HCT116 (cell line): ENCODE measurements around the gene GLUD1. TPM values are rescaled to one million over a fixed set of nuclear protein-coding genes. Genes with fewer than 3 reads are reported as not detected.

ENCODE experiments used
- ATAC-seq: fragments of 200-7000 bp; cut with Tn5 transposase; 2 replicates; pipeline ENCODE4 v1.9.1; 2020; ENCODE audit warnings: mild to moderate bottlenecking, moderate library complexity
- BruUV-seq: library from RNA; stranded (reverse); fragments of 400-500 nt; replicated peaks from 2 replicates; lab custom pipeline; 2021; lab: Mats Ljungman, UMichigan
- CTCF ChIA-PET: fragments of 300-600 bp; sonication (Branson Sonifier 250); formaldehyde crosslinking; loops from one replicate; lab custom pipeline; 2021; ENCODE audit warnings: antibody characterized with exemption; lab: Charles Lee
- POLR2A ChIA-PET: fragments of 300-600, 350-600 bp; sonication (Branson Sonifier 250); formaldehyde crosslinking; loops from one replicate; lab custom pipeline; 2021; ENCODE audit warnings: antibody characterized with exemption; lab: Charles Lee
- RAD21 ChIA-PET, 2 experiments: fragments of 300-600 bp; sonication (Branson Sonifier 250); formaldehyde crosslinking; loops; one replicate each; lab custom pipeline; 2023; ENCODE audit warnings: low total read pairs in 2 of 2; ENCODE audit not compliant: uncharacterized antibody in 2 of 2, unreplicated experiment in 2 of 2, low non-redundant PET in 1 of 2; lab: Charles Lee
- DNase-seq: peaks from one replicate; pipeline ENCODE4 v3.0.0-alpha.2; 2010; ENCODE audit warnings: low read depth, low spot score
- H2AFZ ChIP-seq: fragments of 200-600 bp; shearing (Covaris generic), sonication (generic); 2 replicates; pipeline ENCODE4 v1.6.1; 2017; ENCODE audit warnings: low read depth, mixed run types, mixed read lengths, antibody characterized with exemption, low read length; ENCODE audit not compliant: poor library complexity, severe bottlenecking
- H3K27ac ChIP-seq: 2 replicates; pipeline ENCODE4 v1.5.1; 2012; ENCODE audit warnings: low read depth, low read length
- H3K27me3 ChIP-seq: fragments of 200-600 bp; sonication (generic); 2 replicates; pipeline ENCODE4 v1.6.1; 2016; ENCODE audit warnings: mixed run types, low read length, mixed read lengths; ENCODE audit not compliant: insufficient read depth
- H3K36me3 ChIP-seq, 2 experiments: fragments of 200-500 bp in 1 of 2; fragments of 200-600 bp in 1 of 2; sonication (Bioruptor generic) in 1 of 2; sonication (generic) in 1 of 2; 2 replicates each; pipeline versions ENCODE4 v1.5.1 to v1.6.1; 2014 to 2016; ENCODE audit warnings: low read length in 2 of 2, inconsistent platforms in 1 of 2, mixed read lengths in 1 of 2, mixed run types in 1 of 2; ENCODE audit not compliant: insufficient read depth in 2 of 2, control insufficient read depth in 1 of 2
- H3K4me1 ChIP-seq, 2 experiments: fragments of 200-600 bp in 1 of 2; sonication (generic) in 1 of 2; 2 replicates each; pipeline versions ENCODE4 v1.5.1 to v1.6.1; 2012 to 2017; ENCODE audit warnings: low read length in 2 of 2, inconsistent platforms in 1 of 2, mild to moderate bottlenecking in 1 of 2, mixed read lengths in 1 of 2, mixed run types in 1 of 2, moderate library complexity in 1 of 2; ENCODE audit not compliant: insufficient read depth in 2 of 2, control insufficient read depth in 1 of 2
- H3K4me2 ChIP-seq: fragments of 200-600 bp; sonication (generic); 2 replicates; pipeline ENCODE4 v1.6.1; 2017; ENCODE audit warnings: mixed run types, low read length, mixed read lengths
- H3K4me3 ChIP-seq, 2 experiments: fragments of 200-600 bp in 1 of 2; sonication (generic) in 1 of 2; replicated peaks in 1 of 2; 2 replicates each; pipeline ENCODE4 v1.5.1; 2011 to 2016; ENCODE audit warnings: low read length in 2 of 2, control low read depth in 1 of 2, low read depth in 1 of 2, mild to moderate bottlenecking in 1 of 2, mixed read lengths in 1 of 2, mixed run types in 1 of 2
- H3K79me2 ChIP-seq: fragments of 200-600 bp; sonication (generic); 2 replicates; pipeline ENCODE4 v1.6.1; 2017; ENCODE audit warnings: mild to moderate bottlenecking, mixed run types, low read length, moderate library complexity, mixed read lengths; ENCODE audit not compliant: insufficient read depth
- H3K9ac ChIP-seq: fragments of 200-600 bp; sonication (generic); 2 replicates; pipeline ENCODE4 v1.6.1; 2016; ENCODE audit warnings: low read length, mixed read lengths
- H3K9me2 ChIP-seq: fragments of 200-600 bp; sonication (generic), shearing (Covaris generic); 2 replicates; pipeline ENCODE4 v1.6.1; 2017; ENCODE audit warnings: mixed run types, mild to moderate bottlenecking, moderate library complexity; ENCODE audit not compliant: insufficient read depth
- H3K9me3 ChIP-seq, 2 experiments: fragments of 200-500 bp in 1 of 2; fragments of 200-600 bp in 1 of 2; sonication (Bioruptor generic) in 1 of 2; sonication (generic) in 1 of 2; 2 replicates each; pipeline ENCODE4 v1.6.1; 2014 to 2017; ENCODE audit warnings: low read length in 2 of 2, mixed read lengths in 2 of 2, inconsistent platforms in 1 of 2, low read depth in 1 of 2, mild to moderate bottlenecking in 1 of 2, mixed run types in 1 of 2, moderate library complexity in 1 of 2; ENCODE audit not compliant: control insufficient read depth in 1 of 2, insufficient read depth in 1 of 2
- H4K20me1 ChIP-seq: fragments of 200-600 bp; sonication (generic), shearing (Covaris generic); 2 replicates; pipeline ENCODE4 v1.6.1; 2017; ENCODE audit warnings: mixed run types, mild to moderate bottlenecking, moderate library complexity; ENCODE audit not compliant: insufficient read depth
- ELF1 ChIP-seq: IDR thresholded peaks from 2 replicates; pipeline ENCODE4 v1.6.1; 2012; ENCODE audit warnings: low read depth, borderline replicate concordance
- RAD21 ChIP-seq: IDR thresholded peaks from 2 replicates; pipeline ENCODE4 v1.6.1; 2012; ENCODE audit warnings: low read depth, mild to moderate bottlenecking
- SRF ChIP-seq: IDR thresholded peaks from 2 replicates; pipeline ENCODE4 v1.6.1; 2012; ENCODE audit warnings: low read depth
- TCF7L2 ChIP-seq: IDR thresholded peaks from 2 replicates; pipeline ENCODE4 v1.7.0; 2011; ENCODE audit warnings: borderline replicate concordance, inconsistent platforms; ENCODE audit not compliant: insufficient read depth, insufficient read length; ENCODE audit errors: extremely low read depth
- YY1 ChIP-seq: IDR thresholded peaks from 2 replicates; pipeline ENCODE4 v1.6.1; 2011; ENCODE audit warnings: low read length, low read depth, moderate library complexity, mild to moderate bottlenecking; ENCODE audit not compliant: insufficient replicate concordance; ENCODE audit errors: extremely low read depth
- intact Hi-C: fragments of 100-400 bp; cut with micrococcal nuclease; formaldehyde crosslinking; loops from 2 replicates; pipeline ENCODE4 v1.10.0; 2022
- total RNA-seq: library from RNA; stranded (reverse); gene quantifications from one replicate; pipeline ENCODE4 v1.2.1, GENCODE V29; 2021; ENCODE audit not compliant: unreplicated experiment
- TF ChIP-seq, protein P1 (sequence below): IDR thresholded peaks from 2 replicates; pipeline ENCODE4 v1.6.1; 2012; ENCODE audit warnings: low read depth

Gene GLUD1
- total RNA-seq, 1 experiment from 2014 or later: 131 TPM

DNA sequence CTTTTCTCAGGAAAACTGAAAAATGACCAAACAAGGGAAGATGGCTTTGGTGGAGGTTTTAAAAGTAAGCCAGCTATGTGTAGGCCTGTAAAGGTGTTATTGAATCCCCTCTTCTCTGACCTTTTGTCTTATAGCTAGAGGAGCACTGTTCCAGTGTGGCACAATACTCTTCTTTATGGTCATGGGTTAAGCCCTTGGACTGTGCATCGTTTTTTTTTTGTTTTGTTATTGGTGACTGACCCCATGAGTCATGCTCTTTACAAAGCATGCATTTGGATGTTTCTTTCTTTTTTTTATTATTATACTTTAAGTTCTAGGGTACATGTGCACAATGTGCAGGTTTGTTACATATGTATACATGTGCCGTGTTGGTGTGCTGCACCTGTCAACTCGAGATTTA, 94.2 kb downstream of the GLUD1 start:
- no peaks in the 10 kb centered on the region for H3K9me2 ChIP-seq
- H3K9ac ChIP-seq: no peak overlapping the region
- no peak for TF ChIP-seq ELF1
- TF ChIP-seq YY1: no peak
- TF ChIP-seq RAD21: no peak
- no peak for TF ChIP-seq SRF
- TF ChIP-seq, protein P1, sequence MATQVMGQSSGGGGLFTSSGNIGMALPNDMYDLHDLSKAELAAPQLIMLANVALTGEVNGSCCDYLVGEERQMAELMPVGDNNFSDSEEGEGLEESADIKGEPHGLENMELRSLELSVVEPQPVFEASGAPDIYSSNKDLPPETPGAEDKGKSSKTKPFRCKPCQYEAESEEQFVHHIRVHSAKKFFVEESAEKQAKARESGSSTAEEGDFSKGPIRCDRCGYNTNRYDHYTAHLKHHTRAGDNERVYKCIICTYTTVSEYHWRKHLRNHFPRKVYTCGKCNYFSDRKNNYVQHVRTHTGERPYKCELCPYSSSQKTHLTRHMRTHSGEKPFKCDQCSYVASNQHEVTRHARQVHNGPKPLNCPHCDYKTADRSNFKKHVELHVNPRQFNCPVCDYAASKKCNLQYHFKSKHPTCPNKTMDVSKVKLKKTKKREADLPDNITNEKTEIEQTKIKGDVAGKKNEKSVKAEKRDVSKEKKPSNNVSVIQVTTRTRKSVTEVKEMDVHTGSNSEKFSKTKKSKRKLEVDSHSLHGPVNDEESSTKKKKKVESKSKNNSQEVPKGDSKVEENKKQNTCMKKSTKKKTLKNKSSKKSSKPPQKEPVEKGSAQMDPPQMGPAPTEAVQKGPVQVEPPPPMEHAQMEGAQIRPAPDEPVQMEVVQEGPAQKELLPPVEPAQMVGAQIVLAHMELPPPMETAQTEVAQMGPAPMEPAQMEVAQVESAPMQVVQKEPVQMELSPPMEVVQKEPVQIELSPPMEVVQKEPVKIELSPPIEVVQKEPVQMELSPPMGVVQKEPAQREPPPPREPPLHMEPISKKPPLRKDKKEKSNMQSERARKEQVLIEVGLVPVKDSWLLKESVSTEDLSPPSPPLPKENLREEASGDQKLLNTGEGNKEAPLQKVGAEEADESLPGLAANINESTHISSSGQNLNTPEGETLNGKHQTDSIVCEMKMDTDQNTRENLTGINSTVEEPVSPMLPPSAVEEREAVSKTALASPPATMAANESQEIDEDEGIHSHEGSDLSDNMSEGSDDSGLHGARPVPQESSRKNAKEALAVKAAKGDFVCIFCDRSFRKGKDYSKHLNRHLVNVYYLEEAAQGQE: no peak
- no peak for TF ChIP-seq TCF7L2
- no peak for ATAC-seq
- H3K4me2 ChIP-seq: no peak overlapping the region
- intact Hi-C loops: no loop called here
- no peaks in the 10 kb centered on the region for H3K79me2 ChIP-seq
- BruUV-seq: no TSS peak
- ChIA-PET POLR2A (no interaction called here), CTCF (no interaction called here), RAD21 (no interaction called here)
- no peaks in the 10 kb centered on the region for H3K9me3 ChIP-seq
- H3K4me3 ChIP-seq: no peak overlapping the region
- H4K20me1 ChIP-seq: no peaks in the 10 kb centered on the region
- no peak overlapping the region for H3K27ac ChIP-seq
- H3K36me3 ChIP-seq: no peaks in the 10 kb centered on the region
- no peak overlapping the region for H2AFZ ChIP-seq
- no peaks in the 10 kb centered on the region for H3K27me3 ChIP-seq
- no peaks in the 10 kb centered on the region; a peak in 1 of 4 replicates for H3K4me1 ChIP-seq
- DNase-seq: no peak

Other genes starting within 250 kb of the GLUD1 start
- gene MMRN2, start 137.2 kb downstream of the GLUD1 start, total RNA-seq: 8.3 TPM
- gene SNCG, start 136.2 kb downstream of the GLUD1 start, total RNA-seq: 61.1 TPM
- gene ADIRF, start 126.4 kb downstream of the GLUD1 start, total RNA-seq: 448 TPM
- gene FAM25A, start 74.5 kb downstream of the GLUD1 start, total RNA-seq: 2.7 TPM
- 28.9 TPM for gene SHLD2, start 363 bp upstream of the GLUD1 start, total RNA-seq
- gene NUTM2A, start 130.6 kb upstream of the GLUD1 start, total RNA-seq: 0.59 TPM